Pancreas (tissue), 10 donors: Measurements from ENCODE around the gene TM7SF3. TPM values are rescaled to one million over a fixed set of nuclear protein-coding genes. Genes with fewer than 3 reads are reported as not detected.

Experiments used
- ATAC-seq, 4 donors: fragments of 200-7000 bp; cut with Tn5 transposase; one replicate each; pipeline versions ENCODE4 v1.8.0 to v1.9.1; 2020; ENCODE audit warnings: mild to moderate bottlenecking in 4 of 4, moderate library complexity in 4 of 4
- DNase-seq, 6 donors: peaks; one replicate each; pipeline ENCODE4 v3.0.0-alpha.2; 2020
- FAIRE-seq: peaks from 2 replicates; lab custom pipeline; 2012; peaks lifted over from hg19 to GRCh38; lab: Jason Lieb, UNC
- H3K27ac ChIP-seq, 4 donors: fragments of 200-600 bp; sonication (generic); 1 replicate in 3 of 4; 2 replicates in 1 of 4; pipeline versions ENCODE4 v1.5.0 to v1.8.0; 2020
- H3K27me3 ChIP-seq, 4 donors: fragments of 200-600 bp; one replicate each; pipeline ENCODE4 v1.8.0; 2021
- H3K36me3 ChIP-seq, 3 donors: fragments of 200-600 bp; sonication (generic) in 1 of 3; one replicate each; pipeline versions ENCODE4 v1.5.0 to v1.8.0; 2020 to 2021
- H3K4me1 ChIP-seq, 3 donors: fragments of 200-600 bp; one replicate each; pipeline ENCODE4 v1.8.0; 2021
- H3K4me3 ChIP-seq, 4 donors: fragments of 200-600 bp; sonication (generic) in 2 of 4; one replicate each; pipeline versions ENCODE4 v1.5.0 to v1.8.0; 2020 to 2021
- H3K9me3 ChIP-seq, 4 donors: fragments of 200-600 bp; one replicate each; pipeline ENCODE4 v1.8.0; 2021
- whole genome bisulfite sequencing, 2 donors: extraction: QIAGEN DNeasy Blood & Tissue Kit; methylation state at CpG; one replicate each; pipeline ENCODE4 v1.1.7; 2013; 5-methylcytosine and 5-hydroxymethylcytosine counted together
- intact Hi-C, 3 donors: fragments of 100-400 bp; cut with DNase I; formaldehyde crosslinking; loops; one replicate each; pipeline versions ENCODE4 v1.11.1 to v1.14.2; 2022
- polyA plus RNA-seq, 2 donors: library from polyadenylated mRNA; stranded (reverse); fragments of 200-250 nt; gene quantifications; one replicate each; pipeline ENCODE4 v1.2.3, GENCODE V29; 2013
- total RNA-seq, 6 donors: library from RNA; stranded (reverse); fragmentation: NEBNext Ultra II Directional in 4 of 6; extraction: Animal tissue kit (Norgen Biotek cat#: 25700) in 4 of 6; gene quantifications; one replicate each; pipeline versions ENCODE4 v1.2.1 to v1.2.4, GENCODE V29; 2021 to 2023
- TF ChIP-seq, protein P1 (sequence below), 4 donors: fragments of 200-600 bp; sonication (generic) in 3 of 4; IDR thresholded peaks; one replicate each; pipeline versions ENCODE4 v1.5.0 to v1.8.0; 2021; ENCODE audit warnings: antibody characterized with exemption in 4 of 4
- donor health status: healthy with polysubstance abuse.
- donor health status: DM: no; HTN: no; CAD: no; lungs with moderate emphysema.
- donor health status: DM: no; HTN: no; CAD: no.
- donor health status: control.
- donor health status: control.
- donor health status: Bipolar disorder and iron deficiency.
- donor health status: DM: yes; HTN: yes; CAD: no.
- donor health status: DM: no; HTN: no; CAD: no.
- donor health status: DM: no; HTN: no; CAD: no.
- donor health status: DM: yes; HTN: yes; CAD: no.

TM7SF3 gene
- total and polyA plus RNA-seq, 8 donors, result 16.8 to 67.6 (median 51.6) TPM

GRCh38 chr12:26989873-26990272 is 24.3 kb downstream of the TM7SF3 start:
- DNase-seq (no peak), FAIRE-seq (no peak), ATAC-seq (no peak)
- TF ChIP-seq, protein P1, sequence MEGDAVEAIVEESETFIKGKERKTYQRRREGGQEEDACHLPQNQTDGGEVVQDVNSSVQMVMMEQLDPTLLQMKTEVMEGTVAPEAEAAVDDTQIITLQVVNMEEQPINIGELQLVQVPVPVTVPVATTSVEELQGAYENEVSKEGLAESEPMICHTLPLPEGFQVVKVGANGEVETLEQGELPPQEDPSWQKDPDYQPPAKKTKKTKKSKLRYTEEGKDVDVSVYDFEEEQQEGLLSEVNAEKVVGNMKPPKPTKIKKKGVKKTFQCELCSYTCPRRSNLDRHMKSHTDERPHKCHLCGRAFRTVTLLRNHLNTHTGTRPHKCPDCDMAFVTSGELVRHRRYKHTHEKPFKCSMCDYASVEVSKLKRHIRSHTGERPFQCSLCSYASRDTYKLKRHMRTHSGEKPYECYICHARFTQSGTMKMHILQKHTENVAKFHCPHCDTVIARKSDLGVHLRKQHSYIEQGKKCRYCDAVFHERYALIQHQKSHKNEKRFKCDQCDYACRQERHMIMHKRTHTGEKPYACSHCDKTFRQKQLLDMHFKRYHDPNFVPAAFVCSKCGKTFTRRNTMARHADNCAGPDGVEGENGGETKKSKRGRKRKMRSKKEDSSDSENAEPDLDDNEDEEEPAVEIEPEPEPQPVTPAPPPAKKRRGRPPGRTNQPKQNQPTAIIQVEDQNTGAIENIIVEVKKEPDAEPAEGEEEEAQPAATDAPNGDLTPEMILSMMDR (IDR thresholded peaks at IDR 0.05), result no peak
- intact Hi-C loops, result loop anchor here in 2 of 3 donors (10.0 kb wide), 1 partner anchor 45 kb away; no protein-coding TSS in a partner anchor
- Histone ChIP-seq H3K9me3 (no peaks in the 10 kb centered on the region), H3K27ac (no peak overlapping the region), H3K27me3 (no peaks in the 10 kb centered on the region), H3K36me3 (peaks cover 0 to 45% (median 16%) of the 10 kb centered on the region in 3 donors), H3K4me3 (no peak overlapping the region), H3K4me1 (no peaks in the 10 kb centered on the region)
- 87 to 88% methylated on average over 4 of the region's 4 CpGs for WGBS, 2 donors

DNA sequence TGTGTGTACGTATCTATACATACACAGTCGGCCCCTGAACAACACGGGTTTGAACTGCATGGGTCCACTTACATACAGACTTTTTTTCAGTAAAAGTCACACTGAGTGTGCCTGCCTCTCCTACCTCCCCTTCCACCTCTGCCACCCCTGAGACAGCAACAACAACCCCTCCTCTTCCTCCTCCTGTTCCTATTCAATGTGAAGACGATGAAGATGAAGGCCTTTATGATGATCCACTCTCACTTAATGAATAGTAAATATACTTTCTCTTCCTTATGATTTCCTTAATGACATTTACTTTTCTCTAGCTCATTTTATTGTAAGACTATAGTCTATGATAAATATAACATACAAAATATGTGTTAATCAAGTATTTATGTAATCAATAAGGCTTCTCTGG is 25.5 kb downstream of the TM7SF3 start:
- ATAC-seq (no peak), DNase-seq (no peak), FAIRE-seq (no peak)
- intact Hi-C loops, result no loop called here
- Histone ChIP-seq H3K27me3 (no peaks in the 10 kb centered on the region), H3K4me3 (no peak overlapping the region), H3K27ac (no peak overlapping the region), H3K36me3 (peaks cover 0 to 36% (median 8%) of the 10 kb centered on the region in 3 donors), H3K4me1 (no peaks in the 10 kb centered on the region), H3K9me3 (no peaks in the 10 kb centered on the region)
- WGBS, 2 donors, result 91 to 92% methylated on average over 4 of the region's 4 CpGs
- TF ChIP-seq, protein P1 (IDR thresholded peaks at IDR 0.05), result no peak

DNA sequence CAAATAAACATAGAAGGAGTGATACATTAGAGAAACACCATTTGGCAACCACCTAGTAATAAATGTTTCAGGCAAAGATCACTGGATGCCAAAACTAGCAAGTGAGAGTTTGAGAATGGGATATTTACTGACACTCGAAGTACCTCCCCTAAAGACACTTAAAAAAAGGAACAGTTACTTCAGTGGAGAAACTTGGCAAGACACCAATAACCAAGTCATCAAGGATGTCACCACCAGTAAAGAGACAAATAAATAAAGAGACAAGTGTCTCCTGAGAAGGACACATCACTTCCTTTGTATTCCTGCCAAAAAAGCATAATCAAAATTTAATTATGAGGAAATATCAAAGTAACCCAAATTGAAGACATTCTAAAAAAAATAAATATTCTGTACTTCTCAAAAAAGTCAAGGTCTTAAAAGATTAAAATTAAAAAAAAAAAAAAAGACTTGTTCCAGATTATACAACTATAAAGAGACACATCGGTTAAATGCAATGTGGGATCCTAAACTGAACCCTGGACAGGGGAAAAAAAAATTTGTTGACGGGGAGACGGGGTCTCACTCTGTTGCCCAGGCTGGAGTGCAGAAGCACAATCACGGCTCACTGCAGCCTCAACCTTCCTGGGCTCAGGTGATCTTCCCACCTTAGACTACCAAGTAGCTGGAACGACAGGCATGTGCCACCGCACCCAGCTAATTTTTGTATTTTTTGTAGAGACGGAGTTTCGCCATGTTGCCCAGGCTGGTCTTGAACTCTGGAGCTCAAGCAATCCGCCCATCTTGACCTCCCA is 26.4 kb downstream of the TM7SF3 start:
- Histone ChIP-seq H3K27ac (no peak overlapping the region), H3K4me1 (no peaks in the 10 kb centered on the region), H3K4me3 (no peak overlapping the region), H3K36me3 (peaks cover 0 to 31% (median 8%) of the 10 kb centered on the region in 3 donors), H3K27me3 (no peaks in the 10 kb centered on the region), H3K9me3 (no peaks in the 10 kb centered on the region)
- TF ChIP-seq, protein P1 (IDR thresholded peaks at IDR 0.05), result no peak
- ATAC-seq (no peak), FAIRE-seq (no peak), DNase-seq (no peak)
- 92 to 94% methylated on average over 10 of the region's 10 CpGs for WGBS, 2 donors
- intact Hi-C loops, result no loop called here

- Histone ChIP-seq H3K4me1 (no peaks in the 10 kb centered on the region), H3K9me3 (no peaks in the 10 kb centered on the region), H3K36me3 (peaks cover 0 to 48% (median 5%) of the 10 kb centered on the region in 3 donors), H3K4me3 (no peak overlapping the region), H3K27me3 (no peaks in the 10 kb centered on the region), H3K27ac (no peak overlapping the region)
- TF ChIP-seq, protein P1 (IDR thresholded peaks at IDR 0.05), result no peak
- intact Hi-C loops, result no loop called here
- ATAC-seq (no peak), DNase-seq (no peak), FAIRE-seq (no peak)
- 96 to 100% methylated on average over 2 of the region's 2 CpGs for WGBS, 2 donors
These were observed 31.3 kb downstream of the TM7SF3 start for GRCh38 chr12:26982866-26983265.

DNA sequence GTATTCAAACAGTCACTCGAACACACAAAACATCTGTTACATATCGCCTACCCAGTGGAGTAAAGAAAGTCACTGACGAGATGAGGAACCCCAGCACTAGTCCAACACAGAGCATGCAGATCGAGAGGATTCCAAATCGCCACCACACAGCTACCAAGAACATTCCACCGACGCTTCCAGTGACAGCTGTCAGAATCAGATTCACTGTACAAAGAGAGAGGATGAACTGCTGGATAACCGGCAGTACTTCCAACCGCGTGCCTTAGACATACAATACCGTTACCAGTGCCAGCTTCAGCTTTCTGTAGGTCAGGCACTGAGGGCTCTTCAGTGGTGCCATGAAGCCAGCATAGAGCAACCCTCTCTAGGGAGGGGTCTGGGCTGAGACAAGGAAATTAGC is 34.5 kb downstream of the TM7SF3 start:
- FAIRE-seq, result no peak
- intact Hi-C loops, result no loop called here
- WGBS, 2 donors, result 93 to 95% methylated on average over 11 of the region's 11 CpGs

More for the DNA sequence above, 34.5 kb downstream of the TM7SF3 start:
- no peak for DNase-seq
- Histone ChIP-seq H3K9me3 (no peaks in the 10 kb centered on the region), H3K4me3 (no peak overlapping the region), H3K27me3 (no peaks in the 10 kb centered on the region), H3K4me1 (no peaks in the 10 kb centered on the region), H3K36me3 (peaks cover 0 to 42% (median 5%) of the 10 kb centered on the region in 3 donors), H3K27ac (no peak overlapping the region)
- TF ChIP-seq, protein P1 (IDR thresholded peaks at IDR 0.05), result no peak
- no peak for ATAC-seq
